ENCODE data around the gene PHOSPHO1. TPM values are rescaled to one million over a fixed set of nuclear protein-coding genes. Genes with fewer than 3 reads are reported as not detected.

The PHOSPHO1 gene
- total RNA-seq, 1 donor from 2014 or later, result 1.7 TPM

- peak overlapping the region; percentile 63 for H3K27ac ChIP-seq
- ATAC-seq (peak; percentile 83), DNase-seq (peak; percentile 82)
- no peaks in the 10 kb centered on the region for H3K27me3 ChIP-seq
- no peak for TF ChIP-seq CTCF (IDR thresholded peaks at IDR 0.05)
- H3K4me3 ChIP-seq, result peak overlapping the region; percentile 8
- no peaks in the 10 kb centered on the region for H3K36me3 ChIP-seq
- H3K9me3 ChIP-seq, result no peaks in the 10 kb centered on the region
- intact Hi-C loops (cut with DNase I), result no loop called here
- peaks cover 54% of the 10 kb centered on the region for H3K4me1 ChIP-seq
Observed at GRCh38 chr17:49216953-49217650, 13.5 kb downstream of the PHOSPHO1 start.

GRCh38 chr17:49216482-49216881, 14.1 kb downstream of the PHOSPHO1 start:
- H3K27me3 ChIP-seq, result no peaks in the 10 kb centered on the region
- no peak overlapping the region for H3K4me3 ChIP-seq
- ATAC-seq (no peak), DNase-seq (peak; percentile 69)
- no peak for TF ChIP-seq CTCF (IDR thresholded peaks at IDR 0.05)
- no peaks in the 10 kb centered on the region for H3K36me3 ChIP-seq
- H3K9me3 ChIP-seq, result no peaks in the 10 kb centered on the region
- H3K4me1 ChIP-seq, result peaks cover 54% of the 10 kb centered on the region
- intact Hi-C loops (cut with DNase I), result no loop called here
- peak overlapping the region; percentile 63 for H3K27ac ChIP-seq

- intact Hi-C loops (cut with DNase I), result no loop called here
- DNase-seq (peak; percentile 70), ATAC-seq (no peak)
- H3K36me3 ChIP-seq, result no peaks in the 10 kb centered on the region
- peaks cover 57% of the 10 kb centered on the region for H3K4me1 ChIP-seq
- H3K27me3 ChIP-seq, result no peaks in the 10 kb centered on the region
- TF ChIP-seq CTCF (IDR thresholded peaks at IDR 0.05), result no peak
- H3K4me3 ChIP-seq, result peak overlapping the region; percentile 10
- no peaks in the 10 kb centered on the region for H3K9me3 ChIP-seq
- peak overlapping the region; percentile 42 for H3K27ac ChIP-seq
Observed at GRCh38 chr17:49214676-49215360, 15.8 kb downstream of the PHOSPHO1 start.

GRCh38 chr17:49213847-49214246, 16.7 kb downstream of the PHOSPHO1 start:
- Histone ChIP-seq H3K4me3 (peak overlapping the region; percentile 58), H3K9me3 (no peaks in the 10 kb centered on the region), H3K27ac (peak overlapping the region; percentile 42), H3K4me1 (peaks cover 58% of the 10 kb centered on the region), H3K36me3 (no peaks in the 10 kb centered on the region), H3K27me3 (peaks cover 5% of the 10 kb centered on the region)
- no peak for TF ChIP-seq CTCF (IDR thresholded peaks at IDR 0.05)
- ATAC-seq (no peak), DNase-seq (no peak)
- intact Hi-C loops (cut with DNase I), result no loop called here

GRCh38 chr17:49213399-49213798, 17.2 kb downstream of the PHOSPHO1 start:
- Histone ChIP-seq H3K27ac (peak overlapping the region; percentile 42), H3K4me3 (peak overlapping the region; percentile 58), H3K4me1 (peaks cover 55% of the 10 kb centered on the region), H3K27me3 (peaks cover 5% of the 10 kb centered on the region), H3K36me3 (no peaks in the 10 kb centered on the region), H3K9me3 (no peaks in the 10 kb centered on the region)
- TF ChIP-seq CTCF (IDR thresholded peaks at IDR 0.05), result no peak
- no peak for ATAC-seq
- DNase-seq, result no peak
- intact Hi-C loops (cut with DNase I), result no loop called here

Data from upper lobe of right lung (tissue), 1 donor.